Vein endothelial cell (primary cell): ENCODE results near the gene RIGI. TPM values are rescaled to one million over a fixed set of nuclear protein-coding genes. Genes with fewer than 3 reads are reported as not detected.

Source experiments
- total RNA-seq: library from RNA; depleted of rRNA; stranded (reverse); fragments of >200 nt; gene quantifications from 2 replicates; pipeline ENCODE4 v1.2.3, GENCODE V29; 2012

Gene RIGI
- total RNA-seq = 12.4 and 25.6 TPM in 2 replicates

GRCh38 chr9:32526041-32526706 is at the start of gene RIGI:
Gene RIGI (minus strand): TSS chr9:32526196. CDS start chr9:32526166, 30 bp downstream.

GRCh38 chr9:32572900-32573523 is 47.0 kb upstream of the RIGI start, which contains the start of gene NDUFB6:
Gene NDUFB6 (minus strand): TSS chr9:32573159. CDS start chr9:32573060, 99 bp downstream.

GRCh38 chr9:32552172-32552872 is 26.3 kb upstream of the RIGI start, which contains the start of the genes SMIM27 and TOPORS:
Gene SMIM27 (plus strand): TSS chr9:32552327. CDS start chr9:32552435, 108 bp downstream.
Gene TOPORS (minus strand): TSS chr9:32552586. CDS start chr9:32552436, 150 bp downstream.

Other genes with a start within 250 kb of the RIGI start
- gene ACO1, start 141.6 kb downstream of the RIGI start, total RNA-seq = 59.8 and 64.4 TPM in 2 replicates
- gene SMIM27, start 26.1 kb upstream of the RIGI start, total RNA-seq = 1.6 and 2.0 TPM in 2 replicates
- 30.1 and 31.9 TPM in 2 replicates for gene TOPORS, start 26.4 kb upstream of the RIGI start, total RNA-seq
- 22.5 and 40.0 TPM in 2 replicates for gene NDUFB6, start 47.0 kb upstream of the RIGI start, total RNA-seq
- gene TAF1L, start 109.5 kb upstream of the RIGI start, total RNA-seq = under 0.01 TPM in 1 of 2 replicates, not detected in the other